Activated B cell treated with CpG ODN at 0.5 μM for 24 hours (primary cell): ENCODE results near the gene GIGYF2. TPM values are rescaled to one million over a fixed set of nuclear protein-coding genes. Genes with fewer than 3 reads are reported as not detected.
"Not testable (repeated sequence)": the region's sequence is repeated elsewhere in the genome, so short reads cannot be mapped to it uniquely, and the experiment has no call there.

Source experiments
- ATAC-seq: fragments of 200-7000 bp; cut with Tn5 transposase; one replicate; pipeline ENCODE4 v1.10.0; 2021; ENCODE audit warnings: low read depth, mild to moderate bottlenecking, moderate library complexity
- CTCF ChIA-PET: fragments of 350-600 bp; sonication (Branson Sonifier 250); formaldehyde crosslinking; loops from one replicate; lab custom pipeline; 2021; ENCODE audit warnings: antibody characterized with exemption; lab: Charles Lee
- POLR2A ChIA-PET: fragments of 350-600 bp; sonication (Branson Sonifier 250); formaldehyde crosslinking; loops from one replicate; lab custom pipeline; 2021; ENCODE audit warnings: antibody characterized with exemption; lab: Charles Lee
- DNase-seq: peaks from one replicate; pipeline ENCODE4 v3.0.0; 2022
- H3K27ac Mint-ChIP-seq: one replicate; pipeline ENCODE4 v1.8.0; 2020; ENCODE audit warnings: mixed read lengths
- H3K27me3 Mint-ChIP-seq: one replicate; pipeline ENCODE4 v1.8.0; 2021; ENCODE audit warnings: mixed read lengths
- H3K36me3 Mint-ChIP-seq: one replicate; pipeline ENCODE4 v1.8.0; 2021; ENCODE audit warnings: low read depth, mixed read lengths
- H3K4me1 Mint-ChIP-seq: one replicate; pipeline ENCODE4 v1.8.0; 2021; ENCODE audit warnings: mixed read lengths
- H3K4me3 Mint-ChIP-seq: one replicate; pipeline ENCODE4 v1.8.0; 2020; ENCODE audit warnings: mild to moderate bottlenecking, mixed read lengths
- H3K9me3 Mint-ChIP-seq: one replicate; pipeline ENCODE4 v1.8.0; 2020; ENCODE audit warnings: mixed read lengths
- intact Hi-C: fragments of 100-400 bp; cut with micrococcal nuclease; formaldehyde crosslinking; loops from one replicate; pipeline ENCODE4 v1.15.1; 2024
- total RNA-seq: library from RNA; stranded (reverse); gene quantifications from 2 replicates; pipeline ENCODE4 v1.2.3, GENCODE V29; 2022
- TF ChIP-seq, protein P1 (sequence below): fragments of 200-600 bp; IDR thresholded peaks from one replicate; pipeline ENCODE4 v1.8.0; 2022; ENCODE audit warnings: antibody characterized with exemption, mild to moderate bottlenecking

Gene GIGYF2
- total RNA-seq, 1 donor from 2014 or later: 77.9 TPM

DNA sequence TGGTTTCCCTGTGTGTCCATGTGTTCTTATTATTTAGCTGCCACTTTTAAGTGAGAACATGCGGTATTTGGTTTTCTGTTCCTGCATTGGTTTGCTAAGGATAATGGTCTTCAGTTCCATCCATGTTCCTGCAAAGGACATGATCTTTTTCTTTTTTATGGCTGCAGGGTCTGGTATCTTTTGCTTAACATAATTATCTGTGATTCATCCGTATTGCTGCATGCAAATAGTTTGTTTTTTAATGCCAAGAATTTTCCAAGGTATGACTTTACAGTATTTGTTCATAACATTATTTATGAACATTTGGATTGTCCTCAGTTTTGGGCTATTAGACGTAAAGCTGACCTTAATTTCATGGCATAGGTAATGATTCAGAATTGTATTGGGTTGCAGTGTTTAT, 17.8 kb downstream of the GIGYF2 start:
- POLR2A ChIA-PET: no interaction called here
- Mint-ChIP-seq H3K27me3 (no peaks in the 10 kb centered on the region), H3K36me3 (peaks cover 71% of the 10 kb centered on the region), H3K9me3 (peaks cover 2% of the 10 kb centered on the region), H3K4me1 (peaks cover 14% of the 10 kb centered on the region), H3K4me3 (no peak overlapping the region), H3K27ac (no peak overlapping the region)
- DNase-seq: no peak
- TF ChIP-seq, protein P1, sequence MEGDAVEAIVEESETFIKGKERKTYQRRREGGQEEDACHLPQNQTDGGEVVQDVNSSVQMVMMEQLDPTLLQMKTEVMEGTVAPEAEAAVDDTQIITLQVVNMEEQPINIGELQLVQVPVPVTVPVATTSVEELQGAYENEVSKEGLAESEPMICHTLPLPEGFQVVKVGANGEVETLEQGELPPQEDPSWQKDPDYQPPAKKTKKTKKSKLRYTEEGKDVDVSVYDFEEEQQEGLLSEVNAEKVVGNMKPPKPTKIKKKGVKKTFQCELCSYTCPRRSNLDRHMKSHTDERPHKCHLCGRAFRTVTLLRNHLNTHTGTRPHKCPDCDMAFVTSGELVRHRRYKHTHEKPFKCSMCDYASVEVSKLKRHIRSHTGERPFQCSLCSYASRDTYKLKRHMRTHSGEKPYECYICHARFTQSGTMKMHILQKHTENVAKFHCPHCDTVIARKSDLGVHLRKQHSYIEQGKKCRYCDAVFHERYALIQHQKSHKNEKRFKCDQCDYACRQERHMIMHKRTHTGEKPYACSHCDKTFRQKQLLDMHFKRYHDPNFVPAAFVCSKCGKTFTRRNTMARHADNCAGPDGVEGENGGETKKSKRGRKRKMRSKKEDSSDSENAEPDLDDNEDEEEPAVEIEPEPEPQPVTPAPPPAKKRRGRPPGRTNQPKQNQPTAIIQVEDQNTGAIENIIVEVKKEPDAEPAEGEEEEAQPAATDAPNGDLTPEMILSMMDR: no peak
- intact Hi-C loops: no loop called here
- no peak for ATAC-seq
- CTCF ChIA-PET: no interaction called here

- H3K9me3 Mint-ChIP-seq, H3K27me3 Mint-ChIP-seq, CTCF ChIA-PET, H3K27ac Mint-ChIP-seq, intact Hi-C loops, POLR2A ChIA-PET, H3K4me3 Mint-ChIP-seq, ATAC-seq, DNase-seq: not testable (repeated sequence)
- H3K4me1 Mint-ChIP-seq: peaks cover 22% of the 10 kb centered on the region
- peaks cover 73% of the 10 kb centered on the region for H3K36me3 Mint-ChIP-seq
Observed at GRCh38 chr2:232720056-232720455, 22.9 kb downstream of the GIGYF2 start.

- TF ChIP-seq, protein P1: no peak
- no peak for ATAC-seq
- Mint-ChIP-seq H3K4me1 (peaks cover 20% of the 10 kb centered on the region), H3K36me3 (peaks cover 76% of the 10 kb centered on the region), H3K27ac (no peak overlapping the region), H3K4me3 (no peak overlapping the region), H3K27me3 (no peaks in the 10 kb centered on the region), H3K9me3 (peaks cover 4% of the 10 kb centered on the region)
- DNase-seq: no peak
- ChIA-PET CTCF (no interaction called here), POLR2A (no interaction called here)
- intact Hi-C loops: no loop called here
Observed at GRCh38 chr2:232721261-232721660, 24.1 kb downstream of the GIGYF2 start.

- Mint-ChIP-seq H3K4me3 (no peak overlapping the region), H3K9me3 (peaks cover 4% of the 10 kb centered on the region), H3K36me3 (peaks cover 74% of the 10 kb centered on the region), H3K4me1 (peaks cover 20% of the 10 kb centered on the region), H3K27me3 (no peaks in the 10 kb centered on the region), H3K27ac (no peak overlapping the region)
- ChIA-PET CTCF (no interaction called here), POLR2A (no interaction called here)
- ATAC-seq: no peak
- no peak for DNase-seq
- TF ChIP-seq, protein P1: no peak
- intact Hi-C loops: no loop called here
Observed at GRCh38 chr2:232721882-232722281, 24.8 kb downstream of the GIGYF2 start.

DNA sequence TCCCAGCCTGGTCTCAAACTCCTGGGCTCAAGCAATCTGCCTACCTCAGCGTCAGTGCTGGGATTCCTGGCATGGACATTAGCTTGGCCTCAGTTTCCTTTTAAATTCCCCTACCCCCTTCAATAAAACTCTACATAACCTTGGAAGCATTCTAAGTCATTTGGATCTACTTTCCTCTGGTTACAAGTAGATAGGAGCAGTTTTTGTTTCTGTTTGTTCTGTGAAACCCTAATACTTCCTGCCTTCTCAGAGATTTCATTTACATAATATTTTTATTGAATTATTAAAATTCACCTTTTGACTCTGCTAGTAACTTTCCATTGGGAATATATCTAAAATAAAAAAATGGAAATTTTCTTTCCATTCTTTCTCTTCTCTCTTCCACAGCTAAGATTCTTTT, 25.9 kb downstream of the GIGYF2 start:
- H3K4me1 Mint-ChIP-seq: peaks cover 15% of the 10 kb centered on the region
- ChIA-PET CTCF (no interaction called here), POLR2A (no interaction called here)
- intact Hi-C loops: no loop called here
- H3K27me3 Mint-ChIP-seq: no peaks in the 10 kb centered on the region
- DNase-seq (no peak), ATAC-seq (no peak)
- no peak overlapping the region for H3K27ac Mint-ChIP-seq
- H3K4me3 Mint-ChIP-seq: no peak overlapping the region
- TF ChIP-seq, protein P1: no peak
- peaks cover 4% of the 10 kb centered on the region for H3K9me3 Mint-ChIP-seq
- H3K36me3 Mint-ChIP-seq: peaks cover 74% of the 10 kb centered on the region

DNA sequence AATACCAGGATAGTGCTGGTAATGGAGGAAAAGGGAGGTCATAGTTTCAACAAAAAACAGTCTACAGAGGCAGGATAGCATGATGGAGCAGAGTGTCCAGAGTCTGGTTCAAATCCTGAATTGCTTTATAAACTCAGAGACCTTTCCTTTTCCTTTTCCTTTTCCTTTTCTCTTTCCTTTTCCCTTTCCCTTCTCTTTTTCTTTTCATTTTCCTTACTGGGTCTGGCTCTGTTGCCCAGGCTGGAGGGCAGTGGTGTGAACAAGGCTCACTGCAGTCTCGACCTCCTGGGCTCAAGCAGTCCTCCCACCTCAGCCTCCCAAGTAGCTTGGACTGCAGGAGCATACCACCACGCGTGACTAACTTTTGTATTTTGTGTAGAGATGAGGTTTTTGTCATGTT, 31.7 kb downstream of the GIGYF2 start:
- no peaks in the 10 kb centered on the region for H3K9me3 Mint-ChIP-seq
- DNase-seq (no peak), ATAC-seq (no peak)
- H3K27ac Mint-ChIP-seq: no peak overlapping the region
- TF ChIP-seq, protein P1: no peak
- intact Hi-C loops: no loop called here
- H3K36me3 Mint-ChIP-seq: peaks cover 75% of the 10 kb centered on the region
- POLR2A ChIA-PET: no interaction called here
- no peaks in the 10 kb centered on the region for H3K4me1 Mint-ChIP-seq
- H3K27me3 Mint-ChIP-seq: no peaks in the 10 kb centered on the region
- no peak overlapping the region for H3K4me3 Mint-ChIP-seq
- CTCF ChIA-PET: no interaction called here
